Bronchial epithelial cell (primary cell): Measurements from ENCODE around the gene LRMDA. TPM values are rescaled to one million over a fixed set of nuclear protein-coding genes. Genes with fewer than 3 reads are reported as not detected.

Experiments
- DNase-seq: peaks from one replicate; pipeline ENCODE4 v3.0.0-alpha.2; 2010; ENCODE audit warnings: low read depth
- FAIRE-seq: peaks from 2 replicates; lab custom pipeline; 2011; peaks lifted over from hg19 to GRCh38; lab: Jason Lieb, UNC
- H3K27me3 ChIP-seq: 2 replicates; pipeline ENCODE4 v1.5.1; 2011; ENCODE audit warnings: low read length; ENCODE audit not compliant: control insufficient read depth, insufficient read depth
- H3K36me3 ChIP-seq: 2 replicates; pipeline ENCODE4 v1.5.1; 2011; ENCODE audit warnings: low read length; ENCODE audit not compliant: control insufficient read depth, insufficient read depth
- H3K4me3 ChIP-seq: 2 replicates; pipeline ENCODE4 v1.5.1; 2011; ENCODE audit warnings: mild to moderate bottlenecking, low read depth, low read length, control low read depth
- total RNA-seq: library from RNA; depleted of rRNA; stranded (reverse); fragments of >200 nt; gene quantifications from 2 replicates; pipeline ENCODE4 v1.2.1, GENCODE V29; 2014
- TF ChIP-seq, protein P1 (sequence below): IDR thresholded peaks from 2 replicates; pipeline ENCODE4 v1.5.1; 2011; ENCODE audit warnings: mild to moderate bottlenecking, moderate library complexity, low read length, control low read depth, inconsistent platforms; ENCODE audit not compliant: insufficient read depth, severe bottlenecking

Gene LRMDA
- total RNA-seq, 1 donor from 2014 or later, result 1.6 TPM

- no peaks in the 10 kb centered on the region for H3K27me3 ChIP-seq
- no peaks in the 10 kb centered on the region for H3K36me3 ChIP-seq
- TF ChIP-seq, protein P1, sequence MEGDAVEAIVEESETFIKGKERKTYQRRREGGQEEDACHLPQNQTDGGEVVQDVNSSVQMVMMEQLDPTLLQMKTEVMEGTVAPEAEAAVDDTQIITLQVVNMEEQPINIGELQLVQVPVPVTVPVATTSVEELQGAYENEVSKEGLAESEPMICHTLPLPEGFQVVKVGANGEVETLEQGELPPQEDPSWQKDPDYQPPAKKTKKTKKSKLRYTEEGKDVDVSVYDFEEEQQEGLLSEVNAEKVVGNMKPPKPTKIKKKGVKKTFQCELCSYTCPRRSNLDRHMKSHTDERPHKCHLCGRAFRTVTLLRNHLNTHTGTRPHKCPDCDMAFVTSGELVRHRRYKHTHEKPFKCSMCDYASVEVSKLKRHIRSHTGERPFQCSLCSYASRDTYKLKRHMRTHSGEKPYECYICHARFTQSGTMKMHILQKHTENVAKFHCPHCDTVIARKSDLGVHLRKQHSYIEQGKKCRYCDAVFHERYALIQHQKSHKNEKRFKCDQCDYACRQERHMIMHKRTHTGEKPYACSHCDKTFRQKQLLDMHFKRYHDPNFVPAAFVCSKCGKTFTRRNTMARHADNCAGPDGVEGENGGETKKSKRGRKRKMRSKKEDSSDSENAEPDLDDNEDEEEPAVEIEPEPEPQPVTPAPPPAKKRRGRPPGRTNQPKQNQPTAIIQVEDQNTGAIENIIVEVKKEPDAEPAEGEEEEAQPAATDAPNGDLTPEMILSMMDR, result no peak
- no peak for DNase-seq
- FAIRE-seq, result no peak
- H3K4me3 ChIP-seq, result no peak overlapping the region
Measured at GRCh38 chr10:75436896-75437295, 5.5 kb downstream of the LRMDA start.

DNA sequence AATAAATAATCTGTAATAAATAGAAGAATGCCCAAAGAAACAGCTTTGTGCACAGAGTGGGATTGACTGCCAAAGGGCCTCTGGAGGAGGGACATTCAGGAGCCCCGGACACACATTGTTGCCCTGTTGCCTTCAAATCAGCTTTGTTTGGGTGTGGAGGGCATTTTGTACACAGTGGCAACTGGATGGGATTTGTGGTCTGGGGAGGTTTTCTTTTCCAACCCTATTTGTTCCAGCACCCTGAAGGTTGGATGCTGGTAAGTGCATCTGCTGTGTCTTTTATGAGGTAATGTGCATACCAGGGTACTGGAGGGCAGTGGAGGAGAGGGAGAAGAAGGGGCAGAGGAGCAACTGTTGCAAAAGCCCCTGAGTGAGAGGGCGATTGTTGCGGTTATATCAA lies 6.3 kb downstream of the LRMDA start:
- no peak for DNase-seq
- Histone ChIP-seq H3K4me3 (no peak overlapping the region), H3K36me3 (no peaks in the 10 kb centered on the region), H3K27me3 (no peaks in the 10 kb centered on the region)
- no peak for FAIRE-seq
- TF ChIP-seq, protein P1, result no peak

- DNase-seq, result no peak
- no peaks in the 10 kb centered on the region for H3K36me3 ChIP-seq
- H3K27me3 ChIP-seq, result no peaks in the 10 kb centered on the region
- H3K4me3 ChIP-seq, result no peak overlapping the region
- no peak for FAIRE-seq
- TF ChIP-seq, protein P1, result no peak
Measured at GRCh38 chr10:75438275-75438674, 6.9 kb downstream of the LRMDA start.

- FAIRE-seq, result no peak
- DNase-seq, result no peak
- Histone ChIP-seq H3K27me3 (no peaks in the 10 kb centered on the region), H3K4me3 (no peak overlapping the region), H3K36me3 (no peaks in the 10 kb centered on the region)
- TF ChIP-seq, protein P1, result no peak
Measured at GRCh38 chr10:75439811-75440210, 8.4 kb downstream of the LRMDA start.

GRCh38 chr10:75440271-75440793 lies 8.9 kb downstream of the LRMDA start:
- FAIRE-seq, result no peak
- Histone ChIP-seq H3K4me3 (no peak overlapping the region), H3K36me3 (no peaks in the 10 kb centered on the region), H3K27me3 (no peaks in the 10 kb centered on the region)
- DNase-seq, result no peak
- TF ChIP-seq, protein P1, result no peak

DNA sequence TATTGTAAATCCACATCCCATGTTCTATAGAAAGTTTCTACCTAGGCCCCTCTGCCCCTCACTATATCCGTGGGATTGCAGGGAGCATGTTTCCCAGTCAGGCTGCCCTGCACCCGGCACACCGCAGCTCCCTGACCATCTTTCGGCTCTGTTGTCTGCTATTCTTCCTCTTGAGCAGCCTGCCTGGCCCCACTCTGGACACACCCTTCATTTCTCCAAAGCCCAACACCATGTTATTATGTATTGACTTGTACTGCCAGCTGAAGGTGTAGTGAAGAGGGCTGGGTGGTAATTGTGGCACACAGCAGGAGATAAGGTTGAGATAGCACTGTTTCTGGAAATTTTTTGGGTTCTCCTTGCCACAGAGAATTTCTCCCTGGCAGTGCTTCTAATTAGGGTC lies 9.8 kb downstream of the LRMDA start:
- no peaks in the 10 kb centered on the region for H3K36me3 ChIP-seq
- DNase-seq, result no peak
- TF ChIP-seq, protein P1, result no peak
- no peaks in the 10 kb centered on the region for H3K27me3 ChIP-seq
- no peak overlapping the region for H3K4me3 ChIP-seq
- FAIRE-seq, result no peak
